ENCODE data around the gene AHCTF1. TPM values are rescaled to one million over a fixed set of nuclear protein-coding genes. Genes with fewer than 3 reads are reported as not detected.

AHCTF1 gene
- total and polyA plus RNA-seq, 10 of the 15 experiments (the other 5 are each of a cell fraction or from before 2014, with no cell fraction given) = 3.4 to 45.5 (median 17.8) TPM

DNA sequence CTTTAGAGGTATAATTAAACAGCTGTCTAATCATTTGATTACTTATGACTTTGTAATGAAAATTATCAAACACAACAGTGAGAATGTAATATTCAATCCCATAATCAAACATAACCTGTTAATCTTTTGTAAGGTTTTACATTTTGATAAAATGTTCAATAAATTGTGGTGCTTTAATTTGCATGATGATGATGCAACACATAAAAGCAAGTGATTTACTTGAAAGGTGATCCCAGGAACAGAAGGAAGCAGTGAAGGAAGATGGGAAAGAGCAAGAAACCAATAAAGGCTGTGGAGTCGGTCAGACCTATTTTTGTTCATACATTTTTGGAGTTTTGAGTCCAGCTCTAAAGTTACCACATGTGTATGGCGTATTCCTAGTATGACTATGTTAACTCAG, 46.5 kb upstream of the AHCTF1 start:
- FAIRE-seq = no peak
- POLR2A ChIA-PET = no interaction called here
- 90% methylated on average over 2 of the region's 2 CpGs for WGBS (ENCODE audit: insufficient coverage, insufficient replicate concordance, low lambda C conversion rate, missing lambda C conversion rate)

More for the DNA sequence above, 46.5 kb upstream of the AHCTF1 start:
- TF ChIP-seq, protein P1, sequence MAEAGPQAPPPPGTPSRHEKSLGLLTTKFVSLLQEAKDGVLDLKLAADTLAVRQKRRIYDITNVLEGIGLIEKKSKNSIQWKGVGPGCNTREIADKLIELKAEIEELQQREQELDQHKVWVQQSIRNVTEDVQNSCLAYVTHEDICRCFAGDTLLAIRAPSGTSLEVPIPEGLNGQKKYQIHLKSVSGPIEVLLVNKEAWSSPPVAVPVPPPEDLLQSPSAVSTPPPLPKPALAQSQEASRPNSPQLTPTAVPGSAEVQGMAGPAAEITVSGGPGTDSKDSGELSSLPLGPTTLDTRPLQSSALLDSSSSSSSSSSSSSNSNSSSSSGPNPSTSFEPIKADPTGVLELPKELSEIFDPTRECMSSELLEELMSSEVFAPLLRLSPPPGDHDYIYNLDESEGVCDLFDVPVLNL (IDR thresholded peaks at IDR 0.05; ENCODE audit: low read depth, low read length) = no peak
- TF ChIP-seq CUX1 (IDR thresholded peaks at IDR 0.05; ENCODE audit: insufficient replicate concordance, low read depth, low read length) = no peak
- TF ChIP-seq NR2C1 (IDR thresholded peaks at IDR 0.05) = no peak
- no peak for TF ChIP-seq SREBF1 (IDR thresholded peaks at IDR 0.05; ENCODE audit: low read length)
- TF ChIP-seq MLLT1 (IDR thresholded peaks at IDR 0.05) = no peak
- Histone ChIP-seq H4K20me1 (ENCODE audit: control insufficient read depth, insufficient read depth) (no peaks in the 10 kb centered on the region), H3K4me2 (ENCODE audit: control insufficient read depth, insufficient read depth) (no peak overlapping the region), H3K9ac (ENCODE audit: control insufficient read depth, insufficient read depth, low read length) (no peak overlapping the region), H3K9me3 (replicated peaks; ENCODE audit: control insufficient read depth, insufficient read depth, low read length) (peaks cover 5% of the 10 kb centered on the region; the same call in 2 of the 3 replicates), H3K36me3 (ENCODE audit: control insufficient read depth in 2 of 2, insufficient read depth in 2 of 2, low read length in 1 of 2) (no peaks in the 10 kb centered on the region), H3K4me3 (no peak overlapping the region), H2AFZ (ENCODE audit: control insufficient read depth, low read depth, low read length) (no peak overlapping the region), H3K27ac (ENCODE audit: control insufficient read depth, insufficient read depth) (no peak overlapping the region), H3K79me2 (ENCODE audit: control insufficient read depth, insufficient read depth, low read length) (no peaks in the 10 kb centered on the region), H3K27me3 (replicated peaks in 1 of 2; ENCODE audit: control insufficient read depth in 2 of 2, insufficient read depth in 2 of 2, low read length in 1 of 2) (no peaks in the 10 kb centered on the region), H3K4me1 (ENCODE audit: control insufficient read depth, insufficient read depth, low read length) (no peaks in the 10 kb centered on the region)
- CTCF ChIA-PET = no interaction called here
- no TSS peak for BruUV-seq (replicated peaks)
- ATAC-seq (no peak), DNase-seq (ENCODE audit: low read depth, low spot score) (no peak)
- SMC1A ChIA-PET (ENCODE audit: uncharacterized antibody, unreplicated experiment) = no interaction called here
- intact Hi-C loops (cut with micrococcal nuclease; ENCODE audit: unreplicated experiment) (no loop called here), in situ Hi-C loops (cut with MboI) (no loop called here)
- RAD21 ChIA-PET (ENCODE audit: unreplicated experiment) = no interaction called here
